Type B pancreatic cell (in vitro differentiated cells): ENCODE data around the gene KCNG2. TPM values are rescaled to one million over a fixed set of nuclear protein-coding genes. Genes with fewer than 3 reads are reported as not detected.

Source experiments
- DNase-seq: peaks from one replicate; pipeline ENCODE4 v3.0.0; 2021; ENCODE audit warnings: mixed read lengths; ENCODE audit not compliant: unreplicated experiment; ENCODE audit errors: extremely low spot score
- H3K27ac Mint-ChIP-seq: 2 replicates; pipeline ENCODE4 v1.8.0; 2021; ENCODE audit warnings: mild to moderate bottlenecking, mixed read lengths
- H3K27me3 Mint-ChIP-seq: 2 replicates; pipeline ENCODE4 v1.8.0; 2021; ENCODE audit warnings: mixed read lengths
- H3K36me3 Mint-ChIP-seq: 2 replicates; pipeline ENCODE4 v1.8.0; 2021; ENCODE audit warnings: mixed read lengths
- H3K4me1 Mint-ChIP-seq: one replicate; pipeline ENCODE4 v1.8.0; 2021; ENCODE audit warnings: mixed read lengths; ENCODE audit not compliant: unreplicated experiment
- H3K4me3 Mint-ChIP-seq: 2 replicates; pipeline ENCODE4 v1.8.0; 2021; ENCODE audit warnings: mild to moderate bottlenecking, mixed read lengths
- H3K9me3 Mint-ChIP-seq: 2 replicates; pipeline ENCODE4 v1.8.0; 2021; ENCODE audit warnings: mixed read lengths
- total RNA-seq: library from RNA; stranded (reverse); gene quantifications from 2 replicates; pipeline ENCODE4 v1.2.1, GENCODE V29; 2021; ENCODE audit warnings: low replicate concordance
- TF ChIP-seq, protein P1 (sequence below): fragments of 200-600 bp; sonication (generic); conservative IDR thresholded peaks from 2 replicates; pipeline ENCODE4 v1.5.0; 2021; ENCODE audit warnings: antibody characterized with exemption, mild to moderate bottlenecking

KCNG2 gene
- total RNA-seq, 1 donor from 2014 or later: 0.29 TPM

DNA sequence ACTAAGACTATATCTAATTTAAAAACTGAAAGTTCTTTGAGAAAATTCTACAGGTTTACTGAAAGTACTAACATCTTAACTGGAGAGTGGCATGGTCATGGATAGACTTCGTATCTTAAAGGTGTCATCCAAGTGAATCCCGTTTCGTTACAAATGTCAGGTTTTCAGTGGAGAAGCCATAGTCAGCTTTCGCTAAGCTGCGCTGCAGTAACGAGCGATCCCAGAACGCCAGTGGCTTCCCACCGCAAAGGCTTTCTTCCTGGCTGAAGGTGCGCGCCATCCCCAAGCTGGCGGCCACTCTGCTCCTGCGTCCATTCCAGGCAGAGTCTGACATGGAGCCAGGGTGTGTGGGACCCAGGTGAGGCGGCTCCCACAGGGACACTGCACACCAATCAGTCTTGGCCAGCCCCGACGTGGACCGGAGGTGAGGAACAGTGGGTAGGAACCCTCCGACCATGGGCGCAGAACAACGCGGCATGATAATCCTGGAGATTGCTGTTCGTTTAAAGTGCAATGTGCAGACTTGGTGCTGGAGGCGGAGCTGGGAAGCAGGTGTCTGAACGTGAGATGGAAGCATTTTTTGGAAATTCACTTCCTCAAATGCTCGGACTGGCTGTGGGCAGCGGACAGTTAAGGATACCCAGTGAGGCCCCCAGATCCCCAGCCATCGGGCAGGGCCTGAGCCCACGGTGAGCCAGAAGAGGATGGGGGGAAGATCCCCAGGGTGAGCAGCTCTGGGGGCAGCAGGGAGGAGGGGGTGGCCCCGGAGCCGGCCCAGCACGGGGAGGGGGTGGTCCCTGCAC lies 27.8 kb upstream of the KCNG2 start:
- TF ChIP-seq, protein P1, sequence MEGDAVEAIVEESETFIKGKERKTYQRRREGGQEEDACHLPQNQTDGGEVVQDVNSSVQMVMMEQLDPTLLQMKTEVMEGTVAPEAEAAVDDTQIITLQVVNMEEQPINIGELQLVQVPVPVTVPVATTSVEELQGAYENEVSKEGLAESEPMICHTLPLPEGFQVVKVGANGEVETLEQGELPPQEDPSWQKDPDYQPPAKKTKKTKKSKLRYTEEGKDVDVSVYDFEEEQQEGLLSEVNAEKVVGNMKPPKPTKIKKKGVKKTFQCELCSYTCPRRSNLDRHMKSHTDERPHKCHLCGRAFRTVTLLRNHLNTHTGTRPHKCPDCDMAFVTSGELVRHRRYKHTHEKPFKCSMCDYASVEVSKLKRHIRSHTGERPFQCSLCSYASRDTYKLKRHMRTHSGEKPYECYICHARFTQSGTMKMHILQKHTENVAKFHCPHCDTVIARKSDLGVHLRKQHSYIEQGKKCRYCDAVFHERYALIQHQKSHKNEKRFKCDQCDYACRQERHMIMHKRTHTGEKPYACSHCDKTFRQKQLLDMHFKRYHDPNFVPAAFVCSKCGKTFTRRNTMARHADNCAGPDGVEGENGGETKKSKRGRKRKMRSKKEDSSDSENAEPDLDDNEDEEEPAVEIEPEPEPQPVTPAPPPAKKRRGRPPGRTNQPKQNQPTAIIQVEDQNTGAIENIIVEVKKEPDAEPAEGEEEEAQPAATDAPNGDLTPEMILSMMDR: no peak
- Mint-ChIP-seq H3K9me3 (no peaks in the 10 kb centered on the region), H3K27ac (no peak overlapping the region), H3K4me3 (no peak overlapping the region), H3K4me1 (no peaks in the 10 kb centered on the region), H3K36me3 (no peaks in the 10 kb centered on the region), H3K27me3 (peaks cover 12% of the 10 kb centered on the region)
- DNase-seq: no peak

DNA sequence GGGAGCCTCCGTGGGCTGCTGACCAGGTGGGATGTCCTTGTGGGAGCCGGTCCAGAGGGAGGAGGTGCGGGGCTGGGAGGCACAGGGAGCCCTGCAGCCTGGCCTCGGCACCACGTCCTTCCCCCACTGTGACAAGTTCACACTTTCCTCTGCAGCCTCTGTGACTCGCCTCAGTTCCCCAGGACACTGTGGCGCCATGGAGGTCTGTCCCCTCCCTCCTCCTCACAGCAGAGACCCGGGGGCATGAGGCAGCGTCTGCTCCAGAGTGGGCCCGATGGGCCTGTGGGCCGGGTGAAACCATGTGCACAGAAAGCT lies 27.3 kb upstream of the KCNG2 start:
- no peaks in the 10 kb centered on the region for H3K36me3 Mint-ChIP-seq
- H3K27ac Mint-ChIP-seq: no peak overlapping the region
- H3K27me3 Mint-ChIP-seq: peaks cover 15% of the 10 kb centered on the region
- no peak overlapping the region for H3K4me3 Mint-ChIP-seq
- H3K4me1 Mint-ChIP-seq: no peaks in the 10 kb centered on the region
- H3K9me3 Mint-ChIP-seq: no peaks in the 10 kb centered on the region
- DNase-seq: no peak
- TF ChIP-seq, protein P1: no peak

DNA sequence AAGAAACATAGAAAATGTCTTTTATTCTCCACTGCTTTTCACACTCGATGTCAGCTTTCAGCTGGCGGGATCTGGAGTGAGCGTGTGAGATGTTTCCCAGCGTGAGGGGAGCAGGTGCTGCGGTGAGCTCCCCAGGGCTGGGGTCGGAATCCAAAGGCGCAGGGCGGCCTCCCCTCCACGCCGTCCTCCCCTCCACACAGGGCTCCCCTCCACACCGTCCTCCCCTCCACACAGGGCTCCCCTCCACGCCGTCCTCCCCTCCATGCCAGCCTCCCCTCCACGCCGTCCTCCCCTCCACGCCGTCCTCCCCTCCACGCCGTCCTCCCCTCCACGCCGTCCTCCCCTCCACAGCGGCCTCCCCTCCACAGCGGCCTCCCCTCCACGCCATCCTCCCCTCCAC lies 26.9 kb upstream of the KCNG2 start:
- no peak overlapping the region for H3K4me3 Mint-ChIP-seq
- H3K9me3 Mint-ChIP-seq: no peaks in the 10 kb centered on the region
- H3K36me3 Mint-ChIP-seq: no peaks in the 10 kb centered on the region
- H3K27me3 Mint-ChIP-seq: peaks cover 15% of the 10 kb centered on the region
- H3K4me1 Mint-ChIP-seq: no peaks in the 10 kb centered on the region
- TF ChIP-seq, protein P1: no peak
- no peak overlapping the region for H3K27ac Mint-ChIP-seq
- DNase-seq: no peak

DNA sequence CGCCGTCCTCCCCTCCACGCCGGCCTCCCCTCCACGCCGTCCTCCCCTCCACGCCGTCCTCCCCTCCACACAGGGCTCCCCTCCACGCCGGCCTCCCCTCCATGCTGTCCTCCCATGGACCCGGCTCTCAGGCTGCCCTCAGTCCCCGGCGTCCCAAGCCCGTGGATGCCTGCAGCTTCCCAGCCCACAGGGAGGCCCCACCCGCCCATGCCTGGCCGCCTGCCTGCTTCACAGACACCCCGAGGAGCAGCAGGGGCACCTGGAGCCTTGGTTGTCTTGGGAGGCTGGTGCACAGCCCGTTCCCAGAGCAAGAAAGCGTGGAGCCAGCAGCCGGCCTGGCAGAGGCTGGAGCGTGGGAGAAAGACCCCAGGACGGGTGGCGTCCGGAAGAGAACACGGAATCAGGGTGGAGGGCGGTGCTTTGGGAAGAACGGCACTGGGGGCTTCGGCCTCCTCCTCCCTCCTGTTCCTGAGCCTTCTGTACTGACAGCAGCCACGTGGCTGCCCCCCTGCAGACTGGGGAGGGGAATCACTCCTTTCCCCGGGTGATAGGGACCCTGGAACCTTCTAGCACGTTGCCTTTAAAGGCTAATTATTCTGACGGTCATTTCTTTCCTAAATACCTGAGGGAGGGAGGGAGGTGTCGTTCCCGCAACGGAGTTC lies 26.2 kb upstream of the KCNG2 start:
- TF ChIP-seq, protein P1: no peak
- H3K36me3 Mint-ChIP-seq: no peaks in the 10 kb centered on the region
- H3K9me3 Mint-ChIP-seq: peaks cover under 1% of the 10 kb centered on the region
- H3K4me3 Mint-ChIP-seq: no peak overlapping the region
- DNase-seq: no peak
- peaks cover 17% of the 10 kb centered on the region for H3K27me3 Mint-ChIP-seq
- H3K27ac Mint-ChIP-seq: no peak overlapping the region
- no peaks in the 10 kb centered on the region for H3K4me1 Mint-ChIP-seq

DNA sequence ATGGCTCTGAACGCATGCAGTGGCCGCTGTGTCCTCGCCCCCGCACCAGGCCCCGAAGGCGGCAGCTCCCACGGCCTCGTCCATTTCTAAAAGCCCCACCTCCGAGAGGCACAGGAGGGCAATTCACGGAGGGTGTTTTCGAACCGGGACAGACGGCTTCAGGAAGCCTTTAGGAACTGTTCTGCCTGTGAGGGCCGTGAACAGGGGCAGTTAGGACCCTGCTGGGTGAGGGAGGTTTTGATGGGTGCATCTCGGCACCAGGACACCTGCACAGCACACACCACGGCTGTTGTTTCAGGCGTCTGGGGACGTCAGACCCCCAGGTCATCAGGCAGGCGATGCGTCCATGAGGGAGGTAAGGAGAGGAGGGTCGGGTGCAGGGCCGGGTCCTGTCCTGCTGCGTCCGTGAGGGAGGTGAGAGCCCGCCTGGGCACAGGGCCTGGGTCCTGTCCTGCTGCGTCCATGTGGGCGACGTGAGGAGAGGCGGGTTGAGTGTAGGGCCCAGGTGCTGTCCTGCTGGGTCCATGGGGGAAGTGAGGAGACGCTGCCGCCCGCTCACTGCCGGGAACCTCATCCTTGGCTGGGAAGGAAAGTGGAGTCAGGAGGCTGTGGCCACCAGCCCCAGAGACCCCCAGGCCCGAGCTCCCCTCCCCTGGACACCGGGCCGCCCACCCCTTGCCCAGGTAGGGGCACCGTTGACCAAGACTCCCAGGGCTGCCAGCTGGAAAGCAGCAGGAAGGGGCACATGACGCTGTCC lies 25.5 kb upstream of the KCNG2 start:
- H3K27me3 Mint-ChIP-seq: peaks cover 20% of the 10 kb centered on the region
- H3K9me3 Mint-ChIP-seq: peaks cover 6% of the 10 kb centered on the region
- no peaks in the 10 kb centered on the region for H3K4me1 Mint-ChIP-seq
- DNase-seq: no peak
- H3K27ac Mint-ChIP-seq: no peak overlapping the region
- TF ChIP-seq, protein P1: no peak
- H3K4me3 Mint-ChIP-seq: no peak overlapping the region
- H3K36me3 Mint-ChIP-seq: no peaks in the 10 kb centered on the region
